ENCODE data around the gene TIMMDC1.

- TF ChIP-seq NFE2 (CRISPR knock-in tag; IDR thresholded peaks at IDR 0.05) (no peak), ZIK1 (CRISPR knock-in tag; IDR thresholded peaks at IDR 0.05; ENCODE audit: borderline replicate concordance, low read depth) (no peak), CEBPZ (IDR thresholded peaks at IDR 0.05; ENCODE audit: low read length) (no peak), HDAC6 (IDR thresholded peaks at IDR 0.05; ENCODE audit: low read depth, low read length) (no peak), IRF2 (CRISPR knock-in tag; IDR thresholded peaks at IDR 0.05) (no peak), HIVEP1 (CRISPR knock-in tag; IDR thresholded peaks at IDR 0.05) (no peak), TCF7L2 (IDR thresholded peaks at IDR 0.05; ENCODE audit: low read depth, low read length) (no peak), ZBTB4 (CRISPR knock-in tag; IDR thresholded peaks at IDR 0.05; ENCODE audit: borderline replicate concordance) (no peak)
These were observed 50.0 kb downstream of the TIMMDC1 start for GRCh38 chr3:119548341-119548740.

Measured in HepG2 (cell line).